HG03457 (cell line): ENCODE measurements around the gene OXCT2.
"Not testable (repeated sequence)": the region's sequence is repeated elsewhere in the genome, so short reads cannot be mapped to it uniquely, and the experiment has no call there.

Experiments used
- ATAC-seq: cut with Tn5 transposase; IDR thresholded peaks from one replicate; pipeline ENCODE4 v1.9.1; 2021; ENCODE audit warnings: moderate number of reproducible peaks; ENCODE audit not compliant: unreplicated experiment

OXCT2 gene

DNA sequence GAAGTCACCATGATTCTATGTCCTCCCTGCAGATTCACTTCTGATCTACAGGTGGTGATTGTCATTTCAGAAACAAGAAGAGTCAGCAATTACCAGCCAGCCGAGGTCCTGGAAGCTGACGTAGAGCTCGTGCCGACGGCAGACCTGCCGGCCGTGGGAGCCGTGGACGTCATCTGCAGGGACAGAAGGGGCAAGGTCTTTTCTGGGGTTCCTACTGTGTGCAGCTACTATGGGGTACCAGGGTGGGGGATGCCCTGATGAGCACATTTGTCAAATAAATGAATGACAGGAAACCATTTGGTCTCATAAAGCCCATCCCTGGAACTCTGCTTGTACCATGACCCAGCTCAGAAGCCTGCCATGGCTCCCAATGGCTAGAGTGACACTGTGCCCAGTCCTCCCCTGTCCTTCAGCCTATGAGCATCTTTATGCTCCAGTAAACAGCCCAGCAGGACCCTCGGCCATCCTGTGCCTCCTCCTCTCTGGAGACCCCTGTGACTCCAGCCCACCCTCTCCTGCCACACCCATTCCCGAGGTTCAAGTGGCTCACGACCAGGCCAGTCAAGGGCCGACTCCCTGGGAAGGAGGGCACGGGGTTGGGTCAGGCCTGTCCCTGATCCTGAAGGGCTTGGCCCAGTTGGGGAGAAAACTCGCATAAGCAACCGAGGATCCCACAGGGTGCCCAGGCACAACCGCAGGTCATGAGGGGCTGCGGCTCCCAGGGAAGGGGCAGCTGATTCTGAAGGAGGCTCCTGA, 7.4 kb downstream of the OXCT2 start:
- not testable (repeated sequence) for ATAC-seq

DNA sequence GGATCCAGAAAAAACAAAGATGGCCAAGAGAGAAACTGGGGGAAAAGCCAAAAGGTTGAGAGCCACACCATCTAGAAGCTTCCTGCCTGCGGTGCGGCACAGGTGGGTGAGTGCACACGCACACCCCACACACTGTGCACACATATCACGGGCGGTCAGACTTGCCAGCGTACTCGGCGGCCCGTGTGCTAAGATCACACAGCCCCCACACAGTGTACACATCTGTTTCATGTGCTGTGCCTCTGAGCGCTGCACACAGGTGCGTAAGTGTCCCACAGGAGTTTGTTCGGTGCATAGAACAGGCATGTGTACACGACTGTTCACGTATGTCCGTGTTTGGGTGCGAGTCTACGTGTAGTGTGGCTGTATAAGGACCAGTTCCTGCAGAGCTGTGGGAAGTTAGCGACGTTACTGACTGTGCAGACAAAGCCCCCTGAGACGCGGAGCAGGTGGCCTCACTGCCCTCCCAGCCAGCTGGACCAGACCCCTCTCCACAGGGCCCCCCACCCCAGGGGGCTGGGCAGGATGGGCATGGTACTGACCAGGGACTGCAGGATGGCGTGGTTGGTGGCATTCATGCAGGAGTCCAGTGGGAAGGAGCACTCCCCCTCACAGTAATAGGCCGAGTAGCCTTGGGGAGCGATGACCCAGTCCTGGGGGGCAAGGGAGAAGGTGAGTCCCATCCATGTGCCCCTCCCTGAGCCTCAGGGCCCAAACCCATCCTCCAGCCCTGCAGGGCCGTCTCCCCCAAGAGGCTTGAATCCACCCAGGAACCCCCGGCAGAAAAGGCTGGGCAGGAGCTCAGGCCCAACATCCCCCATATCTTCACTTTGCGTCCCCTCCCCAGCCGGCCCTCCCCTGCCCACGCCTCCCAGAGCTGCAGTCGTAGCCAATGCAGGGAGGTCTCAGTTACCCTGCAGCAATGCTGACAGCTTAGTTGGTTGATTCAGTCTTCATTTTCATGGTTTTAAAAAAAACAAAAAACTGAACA, 8.3 kb downstream of the OXCT2 start:
- no peak for ATAC-seq

DNA sequence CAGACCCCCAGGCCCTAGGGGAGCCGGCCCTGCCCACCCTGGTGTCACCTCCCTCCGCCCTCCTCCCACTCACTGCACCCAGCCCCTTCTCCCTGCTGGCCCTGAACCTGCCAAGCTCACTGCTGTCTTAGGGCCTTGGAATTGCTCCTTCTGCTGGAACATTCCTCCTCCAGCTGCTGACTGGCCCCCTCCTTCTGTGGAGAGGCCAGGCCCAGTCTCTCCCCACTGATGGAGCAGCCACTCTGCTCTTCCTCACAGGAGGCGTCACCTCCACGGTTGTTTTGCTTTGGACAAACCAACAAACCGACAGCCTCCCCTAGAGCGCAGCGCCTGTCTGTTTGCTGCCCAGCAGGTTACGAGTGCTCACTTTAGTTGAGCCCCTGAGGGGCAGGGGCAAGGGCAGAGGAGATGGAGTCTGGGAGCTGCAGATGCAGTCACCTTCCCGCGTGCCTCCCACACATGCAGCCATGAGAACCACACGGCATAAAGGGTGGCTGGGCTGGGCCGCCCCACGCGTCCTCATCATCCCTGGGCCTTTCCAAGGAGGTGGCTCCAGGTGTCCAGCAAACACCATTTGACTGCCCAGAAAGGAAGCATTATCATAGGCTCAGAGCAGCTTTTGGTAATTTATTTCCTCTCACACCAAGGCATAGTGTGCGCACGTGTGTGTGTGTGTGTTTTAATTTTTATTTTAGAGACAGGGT, 9.4 kb downstream of the OXCT2 start:
- ATAC-seq: no peak

GRCh38 chr1:39761016-39761415, 10.1 kb downstream of the OXCT2 start:
- no peak for ATAC-seq

DNA sequence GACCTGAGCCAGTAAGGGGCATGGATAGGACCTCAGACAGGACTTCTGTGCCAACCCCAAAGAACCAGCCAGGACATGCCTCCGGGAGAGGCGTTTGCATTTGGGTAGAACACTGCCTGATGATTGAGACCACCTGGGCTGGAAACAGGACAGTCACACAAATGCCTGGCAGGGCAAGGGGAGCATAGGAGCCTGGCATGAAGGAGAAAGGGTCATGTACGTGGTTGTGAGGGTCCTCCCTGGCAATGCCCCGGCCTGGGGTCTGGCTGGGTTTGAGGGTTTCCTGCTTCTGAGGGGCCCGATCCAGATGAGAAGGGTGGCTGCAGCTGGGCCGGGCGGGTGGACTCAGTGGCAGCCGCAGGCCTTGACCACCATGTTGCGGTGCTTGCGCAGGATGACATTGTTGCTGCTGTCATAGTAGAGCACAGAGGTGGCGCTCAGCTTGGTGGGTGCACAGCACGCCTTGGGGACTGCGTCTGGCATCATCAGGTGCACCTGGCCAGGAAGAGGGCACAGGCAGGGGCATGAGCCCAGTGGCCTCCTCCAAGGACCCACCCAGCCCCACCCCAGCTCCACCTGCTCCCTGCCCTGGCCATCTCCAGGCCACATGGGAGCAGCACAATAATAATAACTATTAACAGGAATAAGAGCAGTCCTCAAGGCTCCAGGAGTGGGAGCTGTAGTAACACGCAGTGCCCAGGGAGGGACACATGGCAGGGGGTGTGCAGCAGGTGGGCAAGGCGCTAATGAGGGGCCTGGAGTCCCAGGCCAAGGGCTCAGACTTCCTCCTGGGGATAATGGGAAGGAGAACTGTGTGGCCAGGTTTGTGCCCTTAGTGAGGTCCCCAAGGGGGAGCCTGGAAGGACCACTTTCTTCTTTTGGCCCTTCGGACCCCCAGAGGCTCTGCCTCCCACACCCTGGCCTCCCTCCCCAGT, 10.8 kb downstream of the OXCT2 start:
- ATAC-seq: no peak

DNA sequence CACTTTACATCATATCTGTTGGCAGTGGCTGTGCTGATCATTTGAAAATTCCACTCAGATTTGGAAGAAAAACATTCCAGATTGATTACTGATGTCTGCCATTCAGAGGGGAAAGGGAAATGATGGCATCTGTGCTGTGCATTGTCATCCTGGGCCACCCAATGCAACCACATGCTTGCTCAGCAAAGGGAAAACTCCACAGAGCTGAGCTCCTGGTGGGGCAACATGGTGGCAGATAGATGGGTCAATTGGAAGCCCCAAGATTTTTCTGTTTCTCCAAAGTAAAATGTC, 11.8 kb downstream of the OXCT2 start:
- ATAC-seq: no peak

- ATAC-seq: no peak
These were observed 12.4 kb downstream of the OXCT2 start for GRCh38 chr1:39758556-39759435.

GRCh38 chr1:39757501-39757900, 13.6 kb downstream of the OXCT2 start:
- no peak for ATAC-seq

DNA sequence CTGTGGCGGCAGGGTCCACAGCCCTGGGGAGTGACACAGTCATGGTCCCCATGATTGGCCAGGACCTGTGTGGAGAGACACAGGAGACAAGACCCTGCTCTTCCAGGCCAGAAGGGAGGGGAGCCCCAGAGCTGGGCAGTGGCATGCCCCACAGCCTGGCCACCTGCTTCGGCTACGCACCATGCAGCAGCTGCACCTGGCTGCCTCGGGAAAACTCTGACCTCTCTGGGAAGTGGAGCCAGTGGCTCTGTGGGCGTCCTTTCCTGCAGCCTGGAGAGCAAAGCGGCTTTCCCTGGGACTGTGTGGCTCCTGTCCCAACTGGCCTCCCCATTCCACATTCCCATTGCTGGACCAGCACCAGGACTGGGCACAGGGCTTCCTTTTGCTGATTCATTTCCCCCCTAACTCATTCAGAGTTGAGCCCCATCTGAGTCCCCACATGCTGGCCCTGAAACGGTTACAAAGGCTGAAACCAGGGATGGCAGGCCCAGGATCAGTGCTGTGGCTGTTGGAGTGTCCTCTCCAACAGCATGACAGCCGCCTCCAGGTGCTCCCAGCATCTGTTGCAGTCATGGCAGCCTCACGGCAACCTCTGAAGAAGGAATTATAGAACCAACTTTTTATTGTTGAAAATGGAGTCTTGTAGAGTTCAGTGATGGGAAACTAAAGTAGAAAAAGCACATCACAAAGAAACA, 15.0 kb downstream of the OXCT2 start:
- ATAC-seq: no peak

GRCh38 chr1:39754906-39755504, 16.1 kb downstream of the OXCT2 start:
- ATAC-seq: no peak

GRCh38 chr1:39754026-39754570, 17.1 kb downstream of the OXCT2 start:
- no peak for ATAC-seq

DNA sequence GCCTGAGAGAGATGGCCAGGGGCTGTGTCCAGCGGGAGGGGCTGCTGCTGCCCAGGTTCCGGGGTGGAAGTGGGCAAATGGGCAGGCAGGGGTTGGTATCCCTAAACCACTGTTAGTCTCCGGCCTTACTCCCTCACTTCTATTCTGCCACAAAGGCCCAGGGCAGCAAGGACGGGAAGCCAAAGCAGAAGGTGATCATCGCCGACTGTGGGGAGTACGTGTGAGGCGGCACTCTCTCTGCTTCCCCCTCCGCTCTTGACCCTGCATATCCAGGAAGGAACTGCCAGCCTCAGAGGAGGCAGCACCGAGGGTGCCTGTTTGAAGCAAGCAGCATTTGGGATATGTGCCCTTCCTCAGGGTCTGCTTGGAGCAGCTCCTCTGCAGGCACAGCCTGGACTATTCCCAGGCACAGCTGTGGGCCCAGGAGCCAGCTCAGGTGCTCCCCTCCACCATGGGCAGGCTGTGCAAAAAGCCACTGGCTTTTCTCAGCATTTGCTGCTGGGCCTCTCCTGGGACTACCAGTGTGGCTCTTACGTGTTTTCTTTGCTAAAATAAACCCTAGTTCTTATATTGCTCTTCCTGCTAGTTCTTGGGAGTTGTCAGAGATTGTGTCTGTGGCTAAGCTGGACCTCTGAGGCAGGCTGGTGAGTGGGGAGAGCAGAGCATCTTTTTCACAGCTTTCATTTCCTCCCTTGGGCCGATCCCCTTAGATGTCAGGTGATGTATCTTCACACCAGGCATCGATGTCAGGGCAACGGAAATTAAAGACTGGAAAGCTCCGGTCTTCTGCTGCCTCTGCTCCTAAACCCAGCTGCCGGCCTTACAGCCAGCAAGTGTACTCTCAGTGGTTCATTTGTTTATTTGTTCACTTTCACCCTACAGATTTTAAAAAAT, 17.8 kb downstream of the OXCT2 start:
- ATAC-seq: no peak

DNA sequence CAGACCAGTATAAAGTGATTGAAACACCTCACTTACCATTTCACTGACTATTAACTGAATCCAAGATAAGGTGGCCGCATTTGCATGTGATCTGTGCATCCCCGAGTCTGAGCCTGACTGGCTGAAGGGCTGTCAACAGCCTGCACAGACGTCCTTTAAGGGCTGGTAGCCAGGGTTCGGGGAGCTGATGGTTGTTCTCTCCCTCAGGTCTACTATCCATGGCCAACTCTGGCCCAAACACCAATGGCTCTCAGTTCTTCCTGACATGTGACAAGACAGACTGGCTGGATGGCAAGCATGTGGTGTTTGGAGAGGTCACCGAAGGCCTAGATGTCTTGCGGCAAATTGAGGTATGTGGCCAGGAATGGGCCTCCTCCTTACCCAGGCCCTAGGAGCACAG, 18.4 kb downstream of the OXCT2 start:
- no peak for ATAC-seq

- ATAC-seq: no peak
These were observed 19.6 kb downstream of the OXCT2 start for GRCh38 chr1:39751595-39751994.

DNA sequence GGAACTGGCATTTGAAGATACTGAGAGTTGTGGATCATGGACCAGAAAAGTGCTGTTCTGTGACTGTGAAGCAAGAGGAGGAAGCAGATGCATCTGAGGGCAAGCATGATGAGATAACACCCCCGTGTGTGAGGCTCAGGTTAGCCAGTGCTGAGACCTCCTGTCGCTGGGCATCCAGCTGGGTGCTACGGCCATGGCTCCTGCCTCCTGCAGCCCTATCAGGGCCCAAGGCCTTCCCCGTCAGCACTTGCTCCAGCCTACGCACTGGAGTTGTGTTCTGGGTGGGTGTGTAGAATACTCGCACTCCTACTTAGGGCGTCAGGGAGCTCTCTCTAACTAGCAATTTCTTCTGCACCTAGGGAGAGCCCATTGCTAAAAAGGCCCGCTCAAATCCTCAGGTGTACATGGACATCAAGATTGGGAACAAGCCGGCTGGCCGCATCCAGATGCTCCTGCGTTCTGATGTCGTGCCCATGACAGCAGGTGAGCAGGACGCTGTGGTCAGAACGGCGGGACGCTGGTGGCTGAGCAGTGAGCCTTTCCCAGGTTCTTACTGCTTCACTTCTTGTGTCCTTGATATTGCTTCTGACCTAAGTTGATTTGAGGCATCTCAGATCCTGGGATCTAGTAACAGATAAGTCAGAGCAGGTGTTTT, 26.0 kb downstream of the OXCT2 start:
- no peak for ATAC-seq

DNA sequence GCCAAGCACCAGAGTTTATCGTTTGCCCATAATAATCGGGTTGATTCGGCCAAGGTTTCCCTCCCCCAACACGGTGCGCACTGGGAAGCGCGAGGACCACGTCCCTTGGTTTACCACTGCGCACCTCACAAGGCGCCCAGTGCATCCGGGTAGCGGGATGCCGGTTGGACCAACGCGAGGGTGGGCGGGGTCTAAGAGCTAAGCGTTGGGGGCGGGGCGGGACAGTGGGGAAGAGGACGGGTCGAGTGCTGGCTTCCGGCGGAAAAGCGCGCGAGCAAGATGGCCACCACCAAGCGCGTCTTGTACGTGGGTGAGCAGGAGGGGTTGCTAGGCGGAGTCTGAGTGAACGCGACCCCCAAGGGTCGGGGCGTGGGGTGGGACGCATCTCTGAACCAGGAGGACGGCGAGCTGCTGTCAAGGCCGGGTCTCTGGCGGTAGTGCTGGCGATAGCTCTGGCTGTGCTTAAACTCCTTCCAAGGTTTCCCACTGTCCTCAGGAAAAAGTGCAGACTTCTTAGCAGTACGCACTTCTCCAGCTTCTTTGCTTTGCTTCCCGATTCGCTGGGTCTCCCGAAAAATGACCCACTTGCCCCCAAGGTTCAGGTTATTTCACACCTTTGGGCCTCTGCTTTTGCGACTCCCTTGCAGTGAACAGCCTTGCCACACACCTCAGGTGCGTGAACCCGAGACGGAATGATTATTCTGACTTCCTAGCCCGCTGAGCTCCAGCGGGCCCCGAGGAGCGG, 32.4 kb downstream of the OXCT2 start, which contains the start of gene PPIE:
PPIE (plus strand) TSS at position 261 of the 745 bp plus-strand sequence; CDS start at position 280, 19 bp downstream.
- peak; percentile 55 for ATAC-seq
